ENCODE measurements around the gene KLRF1. TPM values are rescaled to one million over a fixed set of nuclear protein-coding genes. Genes with fewer than 3 reads are reported as not detected.
A peak's percentile ranks its signal among the peaks of the same experiment; 100 is the strongest.

The KLRF1 gene
- total RNA-seq, 4 donors from 2014 or later, result not detected

- Histone ChIP-seq H3K9me3 (no peaks in the 10 kb centered on the region), H3K27ac (no peak overlapping the region), H3K36me3 (no peaks in the 10 kb centered on the region), H3K27me3 (no peaks in the 10 kb centered on the region), H3K4me3 (no peak overlapping the region), H3K4me1 (no peaks in the 10 kb centered on the region)
- no peak for TF ChIP-seq CTCF (IDR thresholded peaks at IDR 0.05)
- no peak for TF ChIP-seq POLR2A (IDR thresholded peaks at IDR 0.05)
- no peak for DNase-seq
Observed at GRCh38 chr12:9810671-9811070, 16.6 kb upstream of the KLRF1 start.

- H3K4me3 ChIP-seq, result no peak overlapping the region
- H3K36me3 ChIP-seq, result no peaks in the 10 kb centered on the region
- no peaks in the 10 kb centered on the region for H3K9me3 ChIP-seq
- no peaks in the 10 kb centered on the region for H3K4me1 ChIP-seq
- no peak for DNase-seq
- TF ChIP-seq POLR2A (IDR thresholded peaks at IDR 0.05) (no peak), CTCF (IDR thresholded peaks at IDR 0.05) (no peak)
- H3K27me3 ChIP-seq, result no peaks in the 10 kb centered on the region
- no peak overlapping the region for H3K27ac ChIP-seq
Observed at GRCh38 chr12:9811621-9812020, 15.7 kb upstream of the KLRF1 start.

DNA sequence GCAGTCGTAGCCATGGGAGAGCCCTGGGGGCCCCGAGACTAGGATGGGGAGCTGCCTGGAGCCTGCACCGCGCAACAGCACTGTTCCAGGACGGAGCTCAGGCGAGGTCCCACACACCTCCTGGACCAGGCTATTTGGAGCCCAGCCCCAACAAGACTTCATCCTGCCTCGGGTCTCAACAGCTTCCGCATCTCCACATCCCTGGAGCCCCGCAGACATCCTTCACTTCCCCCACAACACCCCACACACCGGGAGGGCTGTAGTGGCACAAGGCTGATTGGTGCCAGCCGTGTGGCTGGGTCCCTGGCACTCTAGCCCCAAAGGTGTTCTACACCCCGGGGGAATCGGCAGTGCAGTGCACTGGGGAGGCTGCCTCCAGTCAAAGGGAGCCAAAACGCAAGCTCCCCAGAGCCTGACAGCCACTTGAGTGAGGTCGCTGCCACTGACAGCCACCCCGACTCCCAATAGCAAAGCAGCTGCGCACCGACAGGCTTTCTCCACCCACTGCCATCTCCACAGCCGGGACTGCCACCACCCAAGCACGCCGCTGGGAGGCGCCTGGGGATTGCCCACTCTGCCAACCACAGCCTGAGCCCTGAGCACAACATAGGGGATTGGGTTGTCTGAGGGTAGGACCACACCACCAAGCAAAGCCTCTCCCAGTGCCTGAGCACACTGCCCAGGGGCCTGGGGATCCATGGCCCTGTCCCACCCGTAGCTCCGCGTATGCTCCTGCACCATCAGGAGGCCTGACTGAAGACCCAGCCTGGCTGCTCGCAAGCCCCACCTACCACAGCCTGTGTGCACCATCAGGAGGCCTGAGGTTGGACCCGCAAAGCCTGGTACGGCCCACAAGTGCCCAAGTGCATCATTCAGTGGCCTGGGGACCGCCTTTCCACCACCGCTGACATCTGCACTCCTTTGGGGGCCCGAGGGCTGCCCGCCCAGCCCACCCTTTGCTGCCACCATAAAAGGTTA lies 13.2 kb upstream of the KLRF1 start:
- peak; percentile 78 to 93 (median 80) for DNase-seq
- Histone ChIP-seq H3K27ac (no peak overlapping the region), H3K4me1 (no peaks in the 10 kb centered on the region), H3K4me3 (peak overlapping the region; percentile 10 to 45 (median 30)), H3K27me3 (no peaks in the 10 kb centered on the region), H3K36me3 (no peaks in the 10 kb centered on the region), H3K9me3 (no peaks in the 10 kb centered on the region)
- TF ChIP-seq CTCF (IDR thresholded peaks at IDR 0.05), result peak; percentile 49 to 89 (median 70)
- no peak for TF ChIP-seq POLR2A (IDR thresholded peaks at IDR 0.05)

DNA sequence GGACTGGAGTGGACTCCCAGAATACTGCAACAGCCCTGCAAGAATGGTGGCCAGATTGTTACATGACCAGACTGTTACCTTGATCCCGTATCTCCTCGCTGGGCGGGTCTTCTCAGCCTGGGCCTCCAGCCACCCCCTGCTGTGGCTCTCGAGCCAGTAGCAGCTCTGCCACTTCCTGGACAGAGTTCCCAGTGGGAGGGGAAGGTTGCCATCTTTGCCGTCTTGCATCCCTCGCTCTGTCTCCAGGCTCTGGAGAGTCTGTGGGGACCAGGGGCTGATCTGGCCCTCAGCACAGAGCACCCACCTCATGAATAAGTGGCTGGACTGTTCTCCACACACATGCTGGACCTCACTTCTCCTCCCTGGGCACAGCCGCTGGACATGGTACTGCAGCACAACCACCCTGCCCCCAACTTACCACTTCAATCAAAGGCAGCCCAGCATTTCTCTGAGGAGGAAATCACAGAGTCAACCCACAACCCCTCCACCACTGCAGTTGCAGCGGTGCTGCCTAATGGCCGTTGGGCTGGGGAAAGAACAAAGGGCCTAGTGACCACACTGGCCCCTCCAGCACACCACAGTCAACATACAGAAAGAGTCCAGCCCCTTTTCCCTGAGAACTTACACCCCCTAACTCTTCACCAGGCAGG lies 6.9 kb upstream of the KLRF1 start:
- Histone ChIP-seq H3K4me1 (no peaks in the 10 kb centered on the region), H3K27me3 (no peaks in the 10 kb centered on the region), H3K9me3 (no peaks in the 10 kb centered on the region), H3K27ac (no peak overlapping the region), H3K36me3 (no peaks in the 10 kb centered on the region), H3K4me3 (no peak overlapping the region)
- TF ChIP-seq POLR2A (IDR thresholded peaks at IDR 0.05) (no peak), CTCF (IDR thresholded peaks at IDR 0.05) (no peak)
- DNase-seq, result no peak

- Histone ChIP-seq H3K9me3 (no peaks in the 10 kb centered on the region), H3K27ac (no peak overlapping the region), H3K27me3 (no peaks in the 10 kb centered on the region), H3K36me3 (no peaks in the 10 kb centered on the region), H3K4me1 (no peaks in the 10 kb centered on the region), H3K4me3 (no peak overlapping the region)
- no peak for TF ChIP-seq CTCF (IDR thresholded peaks at IDR 0.05)
- no peak for TF ChIP-seq POLR2A (IDR thresholded peaks at IDR 0.05)
- no peak for DNase-seq
Observed at GRCh38 chr12:9829483-9829882, 2.2 kb downstream of the KLRF1 start.
